ENCODE data around the gene RUBCNL.

DNA sequence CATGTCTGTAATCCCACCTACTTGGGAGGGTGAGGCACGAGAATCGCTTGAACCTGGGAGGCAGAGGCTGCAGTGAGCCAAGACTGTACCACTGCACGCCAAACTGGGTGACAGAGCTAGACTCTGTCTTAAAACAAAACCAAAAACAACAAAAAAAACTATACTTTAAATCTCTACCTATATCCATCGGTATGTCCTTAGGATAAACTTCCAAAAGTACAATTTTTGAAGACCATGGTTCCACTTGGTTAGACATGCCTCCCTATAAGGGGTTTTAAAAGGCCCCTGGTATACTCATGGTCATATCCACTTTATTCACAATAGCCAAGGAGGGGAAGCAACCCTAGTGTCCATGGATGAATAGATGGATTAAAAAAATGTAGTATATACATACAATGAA is 39.8 kb downstream of the RUBCNL start:
- TF ChIP-seq POLR2A (IDR thresholded peaks at IDR 0.05): no peak
- TF ChIP-seq, protein P1, sequence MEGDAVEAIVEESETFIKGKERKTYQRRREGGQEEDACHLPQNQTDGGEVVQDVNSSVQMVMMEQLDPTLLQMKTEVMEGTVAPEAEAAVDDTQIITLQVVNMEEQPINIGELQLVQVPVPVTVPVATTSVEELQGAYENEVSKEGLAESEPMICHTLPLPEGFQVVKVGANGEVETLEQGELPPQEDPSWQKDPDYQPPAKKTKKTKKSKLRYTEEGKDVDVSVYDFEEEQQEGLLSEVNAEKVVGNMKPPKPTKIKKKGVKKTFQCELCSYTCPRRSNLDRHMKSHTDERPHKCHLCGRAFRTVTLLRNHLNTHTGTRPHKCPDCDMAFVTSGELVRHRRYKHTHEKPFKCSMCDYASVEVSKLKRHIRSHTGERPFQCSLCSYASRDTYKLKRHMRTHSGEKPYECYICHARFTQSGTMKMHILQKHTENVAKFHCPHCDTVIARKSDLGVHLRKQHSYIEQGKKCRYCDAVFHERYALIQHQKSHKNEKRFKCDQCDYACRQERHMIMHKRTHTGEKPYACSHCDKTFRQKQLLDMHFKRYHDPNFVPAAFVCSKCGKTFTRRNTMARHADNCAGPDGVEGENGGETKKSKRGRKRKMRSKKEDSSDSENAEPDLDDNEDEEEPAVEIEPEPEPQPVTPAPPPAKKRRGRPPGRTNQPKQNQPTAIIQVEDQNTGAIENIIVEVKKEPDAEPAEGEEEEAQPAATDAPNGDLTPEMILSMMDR (IDR thresholded peaks at IDR 0.05): no peak
- TF ChIP-seq POLR2AphosphoS5 (IDR thresholded peaks at IDR 0.05): no peak

Measured in prostate gland (tissue), 2 donors.